Measurements from ENCODE around the gene HIRIP3. TPM values are rescaled to one million over a fixed set of nuclear protein-coding genes. Genes with fewer than 3 reads are reported as not detected.

Gene HIRIP3
- total and polyA plus RNA-seq, 2 donors (not counting 3 experiments of a cell fraction or from before 2014, with no cell fraction given), result 6.7 to 8.6 TPM

DNA sequence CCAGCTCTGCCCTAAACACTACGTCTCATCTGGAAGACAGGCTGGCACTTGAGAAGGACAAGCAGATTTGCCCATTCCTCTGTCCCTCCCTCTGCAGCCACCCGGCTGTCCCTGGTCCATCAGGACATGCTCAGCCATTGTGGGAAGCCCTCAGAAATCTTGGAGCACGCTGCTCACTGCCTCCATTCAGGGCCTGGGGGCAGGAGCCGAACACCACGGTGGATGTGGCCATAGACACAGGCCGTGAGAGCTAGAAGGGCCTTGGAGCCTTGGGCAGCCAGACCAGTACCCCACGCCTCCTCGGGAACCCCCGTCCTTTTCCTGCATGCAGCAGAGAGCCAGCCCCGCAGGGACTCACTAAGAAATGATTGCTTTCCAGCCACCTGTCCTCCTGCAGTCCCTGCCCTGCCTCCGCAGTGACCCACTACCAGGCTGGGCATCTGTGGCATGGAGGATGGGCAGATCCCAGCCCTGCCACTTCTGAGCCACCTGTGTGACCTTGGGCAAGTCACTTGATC lies 12.0 kb upstream of the HIRIP3 start:
- no peak for FAIRE-seq
- no peaks in the 10 kb centered on the region for H3K9me3 ChIP-seq (replicated peaks; ENCODE audit: control insufficient read depth, insufficient read depth, low read length)
- H3K79me2 ChIP-seq (ENCODE audit: control insufficient read depth, insufficient read depth, low read length), result no peaks in the 10 kb centered on the region
- CTCF ChIA-PET, result interaction anchor here (1.4 to 3.8 kb wide), 3 partner anchors 25 to 316 kb away, joined by 3 to 22 read pairs (median 6); no protein-coding TSS in a partner anchor
- no peaks in the 10 kb centered on the region for H4K20me1 ChIP-seq (replicated peaks; ENCODE audit: control insufficient read depth, extremely low read depth, insufficient read depth, low read length)
- peaks cover 19 to 28% of the 10 kb centered on the region in 2 experiments for H3K27me3 ChIP-seq (ENCODE audit: control insufficient read depth in 2 of 2, insufficient read depth in 2 of 2, low read length in 2 of 2)
- no TSS peak for BruUV-seq (replicated peaks)
- no peak overlapping the region for H3K27ac ChIP-seq (ENCODE audit: insufficient read depth, low read depth, low read length)
- dilution Hi-C loops (cut with MboI; ENCODE audit: extremely low pct_ligation_motif_present, low sequenced_read_pairs), result no loop called here
- no peaks in the 10 kb centered on the region for H3K9me1 ChIP-seq (replicated peaks; ENCODE audit: control insufficient read depth, extremely low read depth, insufficient read depth, low read length)
- no peak overlapping the region for H3K9ac ChIP-seq (replicated peaks; ENCODE audit: extremely low read depth, insufficient read depth, low read length)
- H3K4me3 ChIP-seq (replicated peaks in 1 of 3; ENCODE audit: insufficient read depth in 1 of 3, low read depth in 1 of 3, low read length in 3 of 3), result no peak overlapping the region
- POLR2A ChIA-PET, result no interaction called here
- no peak for TF ChIP-seq JUN (IDR thresholded peaks at IDR 0.05; ENCODE audit: borderline replicate concordance, insufficient read depth, insufficient read length, low read depth)
- TF ChIP-seq MYC (IDR thresholded peaks at IDR 0.05; ENCODE audit: low read depth, low read length), result no peak
- no peak for TF ChIP-seq EZH2 (IDR thresholded peaks at IDR 0.05; ENCODE audit: borderline replicate concordance, low read depth, low read length, severe bottlenecking)
- TF ChIP-seq POLR2A (IDR thresholded peaks at IDR 0.05; ENCODE audit: low read depth, low read length), result no peak
- no peak for TF ChIP-seq POLR2AphosphoS5 (IDR thresholded peaks at IDR 0.05; ENCODE audit: insufficient read depth, low read depth, low read length)
- TF ChIP-seq MAX (IDR thresholded peaks at IDR 0.05; ENCODE audit: insufficient read depth, insufficient read length), result no peak
- no peak for TF ChIP-seq GATA2 (IDR thresholded peaks at IDR 0.05; ENCODE audit: insufficient read depth, insufficient read length, low read depth, low read length)
- no peak for TF ChIP-seq FOS (IDR thresholded peaks at IDR 0.05; ENCODE audit: borderline replicate concordance, insufficient read depth, low read length)
- TF ChIP-seq, protein P1, sequence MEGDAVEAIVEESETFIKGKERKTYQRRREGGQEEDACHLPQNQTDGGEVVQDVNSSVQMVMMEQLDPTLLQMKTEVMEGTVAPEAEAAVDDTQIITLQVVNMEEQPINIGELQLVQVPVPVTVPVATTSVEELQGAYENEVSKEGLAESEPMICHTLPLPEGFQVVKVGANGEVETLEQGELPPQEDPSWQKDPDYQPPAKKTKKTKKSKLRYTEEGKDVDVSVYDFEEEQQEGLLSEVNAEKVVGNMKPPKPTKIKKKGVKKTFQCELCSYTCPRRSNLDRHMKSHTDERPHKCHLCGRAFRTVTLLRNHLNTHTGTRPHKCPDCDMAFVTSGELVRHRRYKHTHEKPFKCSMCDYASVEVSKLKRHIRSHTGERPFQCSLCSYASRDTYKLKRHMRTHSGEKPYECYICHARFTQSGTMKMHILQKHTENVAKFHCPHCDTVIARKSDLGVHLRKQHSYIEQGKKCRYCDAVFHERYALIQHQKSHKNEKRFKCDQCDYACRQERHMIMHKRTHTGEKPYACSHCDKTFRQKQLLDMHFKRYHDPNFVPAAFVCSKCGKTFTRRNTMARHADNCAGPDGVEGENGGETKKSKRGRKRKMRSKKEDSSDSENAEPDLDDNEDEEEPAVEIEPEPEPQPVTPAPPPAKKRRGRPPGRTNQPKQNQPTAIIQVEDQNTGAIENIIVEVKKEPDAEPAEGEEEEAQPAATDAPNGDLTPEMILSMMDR (IDR thresholded peaks at IDR 0.05; ENCODE audit: extremely low read depth in 1 of 2, insufficient read depth in 1 of 2, low read depth in 1 of 2, low read length in 2 of 2), result no peak
- peaks cover 0 to 3% of the 10 kb centered on the region in 2 experiments for H3K36me3 ChIP-seq (ENCODE audit: control insufficient read depth in 2 of 2, extremely low read depth in 1 of 2, insufficient read depth in 2 of 2, low read length in 2 of 2)
- no peak for DNase-seq (ENCODE audit: low read depth, low spot score)
- H3K4me1 ChIP-seq (ENCODE audit: control insufficient read depth, extremely low read depth, insufficient read depth, low read length), result peaks cover 2% of the 10 kb centered on the region
- intact Hi-C loops (cut with micrococcal nuclease), result no loop called here
- H2AFZ ChIP-seq (ENCODE audit: low read depth, low read length), result no peak overlapping the region
- H3K4me2 ChIP-seq (ENCODE audit: insufficient read depth, low read length), result no peak overlapping the region
